ENCODE data around the gene HARBI1.

DNA sequence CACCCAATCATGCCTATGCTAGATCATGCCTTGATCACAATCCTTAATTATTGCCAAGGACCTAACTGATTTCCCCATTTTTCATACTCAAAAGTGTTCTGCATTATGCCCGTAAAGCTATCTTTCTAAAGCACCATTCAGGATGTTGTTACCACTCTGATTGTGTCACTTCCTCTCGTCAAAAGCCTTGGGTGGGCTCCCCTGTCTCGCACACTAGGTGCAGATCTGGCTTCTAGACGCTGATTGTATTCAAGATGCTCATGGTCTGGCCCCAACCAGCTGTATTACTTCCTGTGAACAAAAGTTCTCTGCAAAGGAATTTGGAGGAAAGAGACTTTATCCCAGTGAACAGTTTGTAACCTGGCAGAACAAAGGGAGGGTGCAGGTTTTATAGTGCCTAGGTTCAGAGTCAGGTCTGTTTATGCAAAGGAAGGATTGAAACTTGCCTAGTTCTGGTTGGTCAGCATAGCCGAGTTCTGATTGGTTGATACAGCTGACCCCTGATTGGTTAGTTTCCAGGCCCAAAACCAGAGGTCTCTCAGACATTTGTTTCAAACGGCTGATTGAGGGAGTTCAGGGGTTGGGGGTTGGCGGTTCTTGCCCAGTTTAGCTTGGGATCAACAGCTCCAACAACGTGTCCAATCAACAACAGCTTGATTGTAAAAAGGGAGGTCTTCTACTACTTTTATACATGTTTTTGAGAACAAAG is 25.8 kb upstream of the HARBI1 start:
- TF ChIP-seq, protein P1, sequence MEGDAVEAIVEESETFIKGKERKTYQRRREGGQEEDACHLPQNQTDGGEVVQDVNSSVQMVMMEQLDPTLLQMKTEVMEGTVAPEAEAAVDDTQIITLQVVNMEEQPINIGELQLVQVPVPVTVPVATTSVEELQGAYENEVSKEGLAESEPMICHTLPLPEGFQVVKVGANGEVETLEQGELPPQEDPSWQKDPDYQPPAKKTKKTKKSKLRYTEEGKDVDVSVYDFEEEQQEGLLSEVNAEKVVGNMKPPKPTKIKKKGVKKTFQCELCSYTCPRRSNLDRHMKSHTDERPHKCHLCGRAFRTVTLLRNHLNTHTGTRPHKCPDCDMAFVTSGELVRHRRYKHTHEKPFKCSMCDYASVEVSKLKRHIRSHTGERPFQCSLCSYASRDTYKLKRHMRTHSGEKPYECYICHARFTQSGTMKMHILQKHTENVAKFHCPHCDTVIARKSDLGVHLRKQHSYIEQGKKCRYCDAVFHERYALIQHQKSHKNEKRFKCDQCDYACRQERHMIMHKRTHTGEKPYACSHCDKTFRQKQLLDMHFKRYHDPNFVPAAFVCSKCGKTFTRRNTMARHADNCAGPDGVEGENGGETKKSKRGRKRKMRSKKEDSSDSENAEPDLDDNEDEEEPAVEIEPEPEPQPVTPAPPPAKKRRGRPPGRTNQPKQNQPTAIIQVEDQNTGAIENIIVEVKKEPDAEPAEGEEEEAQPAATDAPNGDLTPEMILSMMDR (IDR thresholded peaks at IDR 0.05 in 8 of 11, conservative IDR thresholded peaks at IDR 0.05 in 3 of 11), result no peak
- TF ChIP-seq POLR2A (IDR thresholded peaks at IDR 0.05), result no peak

Data from spleen (tissue), 7 donors.